HepG2 (cell line): ENCODE results near the gene FOCAD. TPM values are rescaled to one million over a fixed set of nuclear protein-coding genes. Genes with fewer than 3 reads are reported as not detected.

Experiments used
- ATAC-seq: fragments of 200-7000 bp; cut with Tn5 transposase; 3 replicates; pipeline ENCODE4 v1.9.1; 2020; ENCODE audit warnings: mild to moderate bottlenecking, moderate library complexity
- BruUV-seq: library from RNA; stranded (reverse); fragments of 400-500 nt; replicated peaks from 2 replicates; lab custom pipeline; 2021; lab: Mats Ljungman, UMichigan
- CTCF ChIA-PET: fragments of 300-600 bp; formaldehyde crosslinking; extraction: SDS; loops from one replicate; lab custom pipeline; 2021; ENCODE audit warnings: low total read pairs, inconsistent platforms, low intra/inter-chr PET ratio; lab: Yijun Ruan, JAX
- POLR2A ChIA-PET: fragments of 350-600 bp; sonication (Branson Sonifier 250); formaldehyde crosslinking; loops from one replicate; lab custom pipeline; 2020; ENCODE audit warnings: antibody characterized with exemption, inconsistent platforms; lab: Yijun Ruan, JAX
- DNase-seq: peaks from one replicate; pipeline ENCODE4 v3.0.0-alpha.2; 2015; ENCODE audit warnings: low spot score
- FAIRE-seq: peaks from 3 replicates; lab custom pipeline; 2011; peaks lifted over from hg19 to GRCh38; lab: Jason Lieb, UNC
- H2AFZ ChIP-seq: one replicate; pipeline ENCODE4 v1.6.1; 2011; ENCODE audit warnings: low read length, inconsistent platforms
- H3K27ac ChIP-seq: fragments of 300-600 bp; 3 replicates; pipeline ENCODE4 v1.8.0; 2011; ENCODE audit warnings: mixed run types, mild to moderate bottlenecking, mixed read lengths, low read length, inconsistent platforms; ENCODE audit not compliant: insufficient read depth; ENCODE audit errors: extremely low read length
- H3K27me3 ChIP-seq, 2 experiments: fragments of 200-600 bp in 1 of 2; 2 replicates in 1 of 2; 3 replicates in 1 of 2; pipeline versions ENCODE4 v1.6.0 to v1.8.0; 2011; ENCODE audit warnings: low read length in 2 of 2, mild to moderate bottlenecking in 2 of 2, moderate library complexity in 2 of 2, inconsistent platforms in 1 of 2; ENCODE audit not compliant: insufficient read depth in 2 of 2, control insufficient read depth in 1 of 2
- H3K36me3 ChIP-seq, 2 experiments: fragments of 200-600 bp in 1 of 2; replicated peaks in 1 of 2; 2 replicates in 1 of 2; 3 replicates in 1 of 2; pipeline versions ENCODE4 v1.5.1 to v1.8.0; 2011; ENCODE audit warnings: low read length in 2 of 2, inconsistent platforms in 1 of 2; ENCODE audit not compliant: insufficient read depth in 2 of 2, control insufficient read depth in 1 of 2
- H3K4me1 ChIP-seq: 2 replicates; pipeline ENCODE4 v1.5.1; 2012; ENCODE audit warnings: low read length, inconsistent platforms; ENCODE audit not compliant: insufficient read depth
- H3K4me2 ChIP-seq: 2 replicates; pipeline ENCODE4 v1.6.0; 2011; ENCODE audit warnings: low read depth, low read length, inconsistent platforms
- H3K4me3 ChIP-seq, 3 experiments: fragments of 200-600 bp in 1 of 3; sonication (generic), shearing (Covaris generic) in 1 of 3; replicated peaks in 1 of 3; 2 replicates each; pipeline ENCODE4 v1.5.1; 2011 to 2016; ENCODE audit warnings: low read length in 3 of 3, inconsistent platforms in 2 of 3, low read depth in 2 of 3, mild to moderate bottlenecking in 2 of 3, control low read depth in 1 of 3, mixed read lengths in 1 of 3; ENCODE audit not compliant: insufficient read depth in 1 of 3
- H3K79me2 ChIP-seq: one replicate; pipeline ENCODE4 v1.6.1; 2011; ENCODE audit warnings: low read length, inconsistent platforms; ENCODE audit not compliant: insufficient read depth
- H3K9ac ChIP-seq: 2 replicates; pipeline ENCODE4 v1.6.0; 2011; ENCODE audit warnings: mild to moderate bottlenecking, low read depth, low read length, inconsistent platforms; ENCODE audit not compliant: insufficient read depth
- H3K9me3 ChIP-seq: 2 replicates; pipeline ENCODE4 v1.5.1; 2012; ENCODE audit warnings: mild to moderate bottlenecking, low read length
- H4K20me1 ChIP-seq: 2 replicates; pipeline ENCODE4 v1.6.0; 2011; ENCODE audit warnings: inconsistent platforms, mild to moderate bottlenecking, low read length, moderate library complexity; ENCODE audit not compliant: insufficient read depth
- AHR ChIP-seq: IDR thresholded peaks from 2 replicates; pipeline ENCODE4 v1.6.1; 2018; ENCODE audit warnings: missing genetic modification reagents, missing compliant biosample characterization
- DNMT1 ChIP-seq: sonication (generic); formaldehyde crosslinking; IDR thresholded peaks from 2 replicates; pipeline ENCODE4 v1.5.1; 2020; ENCODE audit warnings: mild to moderate bottlenecking, missing genetic modification reagents
- ERF ChIP-seq: IDR thresholded peaks from 2 replicates; pipeline ENCODE4 v1.6.1; 2018; ENCODE audit warnings: missing biosample characterization, missing genetic modification reagents
- ETV6 ChIP-seq: sonication (generic); formaldehyde crosslinking; conservative IDR thresholded peaks from 2 replicates; pipeline ENCODE4 v1.4.0; 2020; ENCODE audit warnings: missing genetic modification reagents
- FOXK1 ChIP-seq: sonication (generic); formaldehyde crosslinking; IDR thresholded peaks from 2 replicates; pipeline ENCODE4 v1.4.0; 2020; ENCODE audit warnings: low read depth, missing genetic modification reagents, borderline replicate concordance
- HNRNPK ChIP-seq: fragments of 200-400 bp; formaldehyde crosslinking; IDR thresholded peaks from 2 replicates; pipeline ENCODE4 v1.6.1; 2018; ENCODE audit warnings: low read length, low read depth, moderate library complexity, mild to moderate bottlenecking; ENCODE audit not compliant: poor library complexity, severe bottlenecking
- MIER3 ChIP-seq: IDR thresholded peaks from 2 replicates; pipeline ENCODE4 v1.6.1; 2016; ENCODE audit warnings: missing compliant biosample characterization, borderline replicate concordance
- NCOR1 ChIP-seq: fragments of 200-600 bp; sonication (generic); IDR thresholded peaks from 2 replicates; pipeline ENCODE4 v1.7.0; 2017; ENCODE audit warnings: antibody characterized with exemption, low read length, borderline replicate concordance
- POGZ ChIP-seq: sonication (generic); formaldehyde crosslinking; IDR thresholded peaks from 2 replicates; pipeline ENCODE4 v1.4.0; 2020; ENCODE audit warnings: mild to moderate bottlenecking, missing genetic modification reagents
- ZNF263 ChIP-seq: sonication (generic); formaldehyde crosslinking; IDR thresholded peaks from 2 replicates; pipeline ENCODE4 v1.4.0; 2020; ENCODE audit warnings: missing genetic modification reagents
- ZNF296 ChIP-seq: sonication (generic); formaldehyde crosslinking; conservative IDR thresholded peaks from 2 replicates; pipeline ENCODE4 v1.5.0; 2020; ENCODE audit warnings: mild to moderate bottlenecking, missing genetic modification reagents
- ZNF337 ChIP-seq: sonication (generic); formaldehyde crosslinking; IDR thresholded peaks from 2 replicates; pipeline ENCODE4 v1.5.1; 2020; ENCODE audit warnings: missing genetic modification reagents, low read depth, mild to moderate bottlenecking, borderline replicate concordance
- ZNF552 ChIP-seq: sonication (generic); formaldehyde crosslinking; IDR thresholded peaks from 2 replicates; pipeline ENCODE4 v1.9.0; 2022; ENCODE audit warnings: missing genetic modification reagents, mild to moderate bottlenecking, borderline replicate concordance
- ZNF644 ChIP-seq: IDR thresholded peaks from 2 replicates; pipeline ENCODE4 v1.6.1; 2016; ENCODE audit warnings: low read depth
- WGBS: methylation state at CpG from one replicate; pipeline ENCODE4 v1.1.6; 2017; ENCODE audit warnings: low lambda C conversion rate; 5-methylcytosine and 5-hydroxymethylcytosine counted together
- in situ Hi-C: cut with HindIII; loops from 2 replicates; pipeline ENCODE4 v1.10.0; 2017; ENCODE audit warnings: low pct_unique_long_range_greater_than_20kb; ENCODE audit not compliant: extremely low pct_ligation_motif_present
- intact Hi-C: fragments of 100-400 bp; cut with micrococcal nuclease; formaldehyde crosslinking; loops from one replicate; pipeline ENCODE4 v1.10.0; 2022; ENCODE audit not compliant: unreplicated experiment
- polyA plus RNA-seq, 8 experiments: library from polyadenylated mRNA; depleted of rRNA in 3 of 8; stranded (reverse) in 7 of 8; unstranded in 1 of 8; fragments of >200 nt; fragmentation: Illumina TruSeq in 4 of 8; extraction: Trizol in 4 of 8; gene quantifications; 2 replicates each; pipeline versions ENCODE4 v1.2.1 to v1.2.3, GENCODE V29; 2011 to 2016; ENCODE audit warnings: low read depth in 4 of 8, missing spikeins in 1 of 8, mixed read lengths in 1 of 8; ENCODE audit not compliant: insufficient read depth in 1 of 8
- total RNA-seq, 5 experiments: library from RNA; depleted of rRNA; stranded (reverse); fragments of >200 nt; fragmentation: Illumina TruSeq; extraction: Trizol; gene quantifications; 2 replicates each; pipeline ENCODE4 v1.2.3, GENCODE V29; 2016; ENCODE audit warnings: low read depth in 1 of 5
- TF ChIP-seq, protein P1 (sequence below): sonication (generic); formaldehyde crosslinking; IDR thresholded peaks from 2 replicates; pipeline ENCODE4 v1.4.0; 2020; ENCODE audit warnings: mild to moderate bottlenecking, missing genetic modification reagents

Gene FOCAD
- total and polyA plus RNA-seq, 2 of the 13 experiments (the other 11 are each of a cell fraction or from before 2014, with no cell fraction given), result 18.0 to 31.1 TPM

DNA sequence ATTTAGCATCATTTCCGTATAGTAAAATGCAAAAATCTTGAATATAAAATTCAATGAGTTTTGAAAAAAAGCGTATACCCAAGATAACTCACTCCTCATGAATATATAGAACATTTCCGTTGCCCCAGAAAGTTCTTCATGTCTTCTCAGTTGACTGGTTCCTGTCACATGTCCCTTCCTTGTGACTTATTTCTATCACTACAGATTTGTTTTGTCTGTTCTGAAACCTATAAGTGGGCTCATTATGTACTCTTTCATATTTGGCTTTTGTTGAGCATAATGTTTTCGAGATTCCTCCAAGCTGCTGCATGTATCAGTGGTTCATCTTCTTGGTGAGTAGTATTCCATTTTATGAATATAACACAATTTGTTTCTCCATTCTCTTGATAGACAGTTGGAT lies 358.4 kb downstream of the FOCAD start:
- TF ChIP-seq ZNF263 (CRISPR knock-in tag) (no peak), AHR (CRISPR knock-in tag) (no peak)
- H3K4me2 ChIP-seq, result no peak overlapping the region
- no peaks in the 10 kb centered on the region for H4K20me1 ChIP-seq
- H3K79me2 ChIP-seq, result no peaks in the 10 kb centered on the region
- WGBS, result 2% methylated on average over 4 of the region's 4 CpGs
- no TSS peak for BruUV-seq
- H3K9me3 ChIP-seq, result no peaks in the 10 kb centered on the region
- intact Hi-C loops (no loop called here), in situ Hi-C loops (no loop called here)
- H2AFZ ChIP-seq, result no peak overlapping the region
- CTCF ChIA-PET, result no interaction called here
- H3K27me3 ChIP-seq, result no peaks in the 10 kb centered on the region
- FAIRE-seq, result no peak
- no peak for ATAC-seq
- H3K36me3 ChIP-seq, result no peaks in the 10 kb centered on the region
- no peak overlapping the region for H3K4me3 ChIP-seq
- H3K27ac ChIP-seq, result no peak overlapping the region
- no peaks in the 10 kb centered on the region for H3K4me1 ChIP-seq
- no peak overlapping the region for H3K9ac ChIP-seq
- POLR2A ChIA-PET, result no interaction called here
- DNase-seq, result no peak

DNA sequence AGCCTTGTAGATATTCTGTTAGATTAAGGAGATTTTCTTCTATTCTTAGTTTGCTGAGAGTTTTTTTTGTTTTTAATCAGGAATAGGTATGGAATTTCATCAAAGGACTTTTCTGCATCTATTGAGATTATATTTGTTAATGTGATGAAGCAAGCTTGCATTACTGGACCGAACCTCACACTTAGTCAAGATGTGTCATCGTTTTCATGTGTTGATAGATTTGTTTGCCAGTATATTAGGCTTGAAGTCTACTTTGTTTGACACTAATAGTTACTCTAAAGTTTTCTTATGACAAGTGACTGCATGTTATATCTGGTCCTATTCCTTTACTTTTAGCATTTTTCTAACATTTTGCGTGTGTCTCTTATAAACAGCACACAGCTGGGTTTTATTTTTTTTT lies 359.8 kb downstream of the FOCAD start:
- CTCF ChIA-PET, result no interaction called here
- no peaks in the 10 kb centered on the region for H3K9me3 ChIP-seq
- no peaks in the 10 kb centered on the region for H3K27me3 ChIP-seq
- no peak overlapping the region for H3K27ac ChIP-seq
- no peaks in the 10 kb centered on the region for H4K20me1 ChIP-seq
- intact Hi-C loops, result no loop called here
- no peaks in the 10 kb centered on the region for H3K36me3 ChIP-seq
- H3K4me3 ChIP-seq, result no peak overlapping the region
- TF ChIP-seq POGZ (CRISPR knock-in tag) (no peak), ZNF296 (CRISPR knock-in tag) (no peak), ZNF644 (CRISPR knock-in tag) (no peak), MIER3 (CRISPR knock-in tag) (no peak), HNRNPK (no peak), ETV6 (CRISPR knock-in tag) (no peak), NCOR1 (no peak), ERF (CRISPR knock-in tag) (no peak), FOXK1 (no peak), DNMT1 (CRISPR knock-in tag) (no peak), ZNF552 (no peak), ZNF337 (CRISPR knock-in tag) (no peak)
- TF ChIP-seq, protein P1, sequence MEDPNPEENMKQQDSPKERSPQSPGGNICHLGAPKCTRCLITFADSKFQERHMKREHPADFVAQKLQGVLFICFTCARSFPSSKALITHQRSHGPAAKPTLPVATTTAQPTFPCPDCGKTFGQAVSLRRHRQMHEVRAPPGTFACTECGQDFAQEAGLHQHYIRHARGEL (CRISPR knock-in tag), result no peak
- TF ChIP-seq, all 625 proteins: peak for 0
- POLR2A ChIA-PET, result no interaction called here
- FAIRE-seq (no peak), ATAC-seq (no peak), DNase-seq (no peak)
- in situ Hi-C loops, result no loop called here
- Histone ChIP-seq H3K4me1 (no peaks in the 10 kb centered on the region), H3K79me2 (no peaks in the 10 kb centered on the region), H2AFZ (no peak overlapping the region), H3K4me2 (no peak overlapping the region), H3K9ac (no peak overlapping the region)
- no TSS peak for BruUV-seq
- under 1% methylated on average over 3 of the region's 3 CpGs for WGBS
